AG10803 (cell line): ENCODE measurements around the gene CENPO.

Experiments
- DNase-seq: peaks from one replicate; pipeline ENCODE4 v3.0.0; 2010; ENCODE audit warnings: low read depth
- H3K4me3 ChIP-seq: 2 replicates; pipeline ENCODE4 v1.5.1; 2011; ENCODE audit warnings: mild to moderate bottlenecking, low read length, control low read depth
- TF ChIP-seq, protein P1 (sequence below): conservative IDR thresholded peaks from 2 replicates; pipeline ENCODE4 v1.5.1; 2011; ENCODE audit warnings: mild to moderate bottlenecking, low read length, control low read depth, inconsistent platforms

CENPO gene

DNA sequence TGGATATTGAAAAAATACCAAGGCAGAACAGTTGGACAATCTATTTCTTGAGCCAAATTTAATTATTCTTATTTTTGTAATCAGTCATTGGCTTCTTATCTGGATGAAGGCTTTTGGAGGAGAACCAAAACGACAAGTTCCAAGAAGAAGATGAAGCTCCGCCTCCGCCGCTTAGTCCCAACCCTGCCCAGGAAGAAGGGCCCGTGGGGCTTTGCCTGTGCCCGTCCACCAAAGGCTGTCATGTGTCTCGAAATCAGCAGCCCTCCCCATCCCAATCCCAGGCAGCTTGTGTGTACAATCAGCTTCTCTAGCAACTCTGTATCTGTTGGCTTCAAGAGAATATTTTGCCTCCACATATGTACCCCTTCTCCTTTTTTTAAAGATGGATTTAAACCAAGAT lies 24.6 kb upstream of the CENPO start:
- H3K4me3 ChIP-seq, result no peak overlapping the region
- DNase-seq, result no peak
- TF ChIP-seq, protein P1, sequence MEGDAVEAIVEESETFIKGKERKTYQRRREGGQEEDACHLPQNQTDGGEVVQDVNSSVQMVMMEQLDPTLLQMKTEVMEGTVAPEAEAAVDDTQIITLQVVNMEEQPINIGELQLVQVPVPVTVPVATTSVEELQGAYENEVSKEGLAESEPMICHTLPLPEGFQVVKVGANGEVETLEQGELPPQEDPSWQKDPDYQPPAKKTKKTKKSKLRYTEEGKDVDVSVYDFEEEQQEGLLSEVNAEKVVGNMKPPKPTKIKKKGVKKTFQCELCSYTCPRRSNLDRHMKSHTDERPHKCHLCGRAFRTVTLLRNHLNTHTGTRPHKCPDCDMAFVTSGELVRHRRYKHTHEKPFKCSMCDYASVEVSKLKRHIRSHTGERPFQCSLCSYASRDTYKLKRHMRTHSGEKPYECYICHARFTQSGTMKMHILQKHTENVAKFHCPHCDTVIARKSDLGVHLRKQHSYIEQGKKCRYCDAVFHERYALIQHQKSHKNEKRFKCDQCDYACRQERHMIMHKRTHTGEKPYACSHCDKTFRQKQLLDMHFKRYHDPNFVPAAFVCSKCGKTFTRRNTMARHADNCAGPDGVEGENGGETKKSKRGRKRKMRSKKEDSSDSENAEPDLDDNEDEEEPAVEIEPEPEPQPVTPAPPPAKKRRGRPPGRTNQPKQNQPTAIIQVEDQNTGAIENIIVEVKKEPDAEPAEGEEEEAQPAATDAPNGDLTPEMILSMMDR, result no peak

DNA sequence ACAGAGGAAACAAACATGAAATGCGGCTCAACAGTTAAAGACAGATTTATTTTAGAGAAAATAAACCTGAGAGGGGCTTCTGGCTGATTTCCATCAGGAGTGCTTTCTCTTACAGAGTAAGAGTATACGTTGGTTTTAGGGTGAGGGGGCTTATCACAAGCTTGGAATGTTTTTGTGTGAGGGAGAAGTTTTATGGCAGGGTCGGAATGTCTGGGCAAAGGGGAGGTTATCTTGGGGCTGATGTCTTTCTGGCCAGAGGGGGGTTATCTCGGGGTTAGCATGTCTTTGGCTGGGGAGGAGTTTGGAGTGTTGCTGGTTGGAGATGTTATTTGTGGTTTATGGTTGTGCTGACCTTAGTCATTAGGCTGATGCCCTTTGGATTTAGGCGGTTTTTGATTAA lies 22.2 kb upstream of the CENPO start:
- no peak overlapping the region for H3K4me3 ChIP-seq
- no peak for DNase-seq
- TF ChIP-seq, protein P1, result no peak

DNA sequence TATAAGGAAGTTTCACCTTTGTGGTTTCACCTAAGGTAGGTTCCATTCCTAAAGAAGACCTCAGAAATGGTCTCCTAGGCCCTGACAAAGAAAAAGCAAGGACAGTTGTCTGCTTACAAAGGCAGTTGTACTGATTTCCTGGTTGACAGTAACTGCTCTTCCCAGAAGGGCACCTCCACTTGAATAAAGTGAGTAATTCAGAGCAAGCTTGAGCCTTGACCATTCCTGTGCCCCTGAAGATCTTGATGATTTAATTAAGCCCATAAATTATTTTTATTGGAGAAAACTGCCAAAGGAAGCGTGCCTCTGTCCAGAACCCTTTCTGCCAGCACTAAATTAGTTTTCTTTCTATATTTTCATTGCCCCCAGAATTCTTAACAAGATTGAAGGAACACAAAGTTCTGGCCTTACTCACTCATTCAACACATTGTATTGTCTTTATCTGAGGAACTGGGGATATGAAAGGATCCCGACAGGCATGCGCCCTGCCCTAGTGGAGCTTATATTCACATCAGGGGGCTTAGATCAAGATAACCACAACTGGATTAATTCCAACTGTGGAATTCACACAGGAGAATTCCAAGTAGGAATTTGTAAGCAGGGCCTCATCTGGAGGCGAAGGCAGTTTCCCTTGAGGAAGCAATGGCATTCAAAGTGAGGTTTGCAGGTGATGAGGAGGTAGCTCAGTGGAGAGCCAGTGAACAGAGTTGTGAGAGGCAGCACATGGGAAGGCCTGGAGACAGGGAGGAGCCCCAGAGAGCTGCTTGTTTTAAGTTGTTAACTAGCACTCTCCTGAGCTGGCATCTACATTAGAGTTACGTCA lies 21.2 kb upstream of the CENPO start:
- no peak overlapping the region for H3K4me3 ChIP-seq
- no peak for DNase-seq
- TF ChIP-seq, protein P1, result no peak

DNA sequence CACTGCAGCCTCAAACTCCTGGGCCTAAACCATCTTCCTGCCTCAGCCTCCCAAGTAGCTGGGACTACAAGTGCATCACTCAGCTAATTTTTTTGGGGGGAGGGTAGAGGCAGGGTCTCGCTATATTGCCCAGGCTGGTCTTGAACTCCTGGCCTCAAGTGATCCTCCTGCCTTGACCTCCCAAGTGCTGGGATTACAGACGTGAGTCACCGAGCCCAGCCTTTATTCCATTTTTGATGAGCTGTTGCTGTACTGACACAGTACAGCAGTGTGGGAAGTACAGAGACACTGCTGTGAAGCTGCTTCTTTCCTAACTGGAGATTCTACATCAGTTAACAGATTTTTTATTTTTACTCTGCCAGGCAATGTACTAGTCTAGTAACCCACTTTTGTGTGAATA lies 18.9 kb upstream of the CENPO start:
- H3K4me3 ChIP-seq, result no peak overlapping the region
- DNase-seq, result no peak
- TF ChIP-seq, protein P1, result no peak

DNA sequence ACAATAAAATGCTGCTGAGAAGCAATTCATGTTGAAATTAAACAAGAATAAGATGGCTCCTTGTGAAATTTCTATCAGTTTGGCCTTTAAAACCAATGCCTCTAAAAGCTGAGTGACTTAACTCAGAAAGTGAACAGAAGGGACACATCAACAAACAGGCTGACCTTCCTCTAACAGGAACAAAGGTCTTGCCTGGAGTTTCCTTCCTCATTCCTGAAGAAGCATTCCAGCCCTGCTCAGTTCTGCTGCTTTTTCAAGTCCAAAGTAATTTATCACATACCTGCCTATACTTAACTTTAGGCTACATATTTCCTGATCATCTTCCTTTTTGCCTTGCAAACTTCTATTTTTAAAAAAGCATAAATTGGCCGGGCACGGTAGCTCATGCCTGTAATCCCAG lies 14.1 kb upstream of the CENPO start:
- no peak overlapping the region for H3K4me3 ChIP-seq
- TF ChIP-seq, protein P1, result no peak
- DNase-seq, result no peak

DNA sequence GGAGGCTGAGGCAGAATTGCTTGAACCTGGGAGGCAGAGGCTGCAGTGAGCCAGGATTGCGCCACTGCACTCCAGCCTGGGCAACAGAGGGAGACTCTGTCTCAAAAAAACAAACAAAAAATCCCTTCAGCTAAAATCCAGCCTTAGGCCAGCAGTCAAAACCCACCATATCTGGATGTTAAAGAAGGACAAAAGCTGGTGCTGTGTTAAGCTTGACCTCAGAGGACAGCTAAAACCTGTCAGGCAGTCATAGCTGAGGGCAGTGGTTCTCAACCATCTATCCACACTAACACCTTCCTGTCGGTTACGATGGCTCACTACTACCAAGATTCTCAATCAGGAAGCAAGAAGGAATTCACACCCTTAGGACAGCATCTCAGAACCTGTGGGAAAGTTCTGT lies 9.6 kb upstream of the CENPO start:
- DNase-seq, result no peak
- TF ChIP-seq, protein P1, result no peak
- no peak overlapping the region for H3K4me3 ChIP-seq

DNA sequence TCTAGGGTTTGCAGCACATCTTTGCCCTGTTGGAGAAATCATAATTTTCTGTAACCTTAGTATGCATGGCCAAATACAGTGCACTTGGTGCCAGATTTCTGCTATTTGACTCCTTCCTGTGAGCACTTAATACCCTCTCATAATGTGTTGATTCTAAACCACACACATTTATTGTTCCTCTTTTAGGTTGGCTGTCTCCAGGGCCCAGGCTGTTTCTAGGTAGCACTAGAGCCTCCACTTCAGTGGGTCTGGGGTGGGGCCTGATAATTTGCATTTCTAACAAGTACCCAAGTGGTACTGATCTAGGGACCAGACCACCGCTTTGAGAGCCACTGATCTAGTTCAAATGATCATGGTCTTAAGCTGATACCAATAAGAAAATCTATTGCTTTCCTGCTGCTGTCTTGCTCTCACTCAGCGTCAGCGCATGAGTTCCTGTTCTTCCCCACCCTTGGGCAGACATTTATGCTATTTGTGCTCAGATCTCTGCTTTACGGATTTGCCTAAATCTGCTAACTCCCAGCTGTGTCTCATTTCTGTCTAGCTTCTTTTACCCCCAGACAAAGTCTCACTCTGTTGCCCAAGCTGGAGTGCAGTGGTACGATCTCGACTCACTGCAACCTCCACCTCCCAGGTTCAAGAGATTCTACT lies 7.4 kb upstream of the CENPO start:
- H3K4me3 ChIP-seq, result no peak overlapping the region
- TF ChIP-seq, protein P1, result no peak
- DNase-seq, result no peak
